NOMO-1 treated with DMSO at 0.1 percent for 48 hours (cell line): ENCODE measurements around the gene STK25.

Experiments used
- DNase-seq: peaks from one replicate; lab custom pipeline; 2025; ENCODE audit not compliant: unreplicated experiment; lab: John Stamatoyannopoulos, UW

Gene STK25

GRCh38 chr2:241496003-241496707 lies 12.2 kb downstream of the STK25 start:
- no peak for DNase-seq

- DNase-seq: no peak
Observed at GRCh38 chr2:241495172-241496002, 13.0 kb downstream of the STK25 start.

- no peak for DNase-seq
Observed at GRCh38 chr2:241494311-241494908, 14.0 kb downstream of the STK25 start.

- DNase-seq: no peak
Observed at GRCh38 chr2:241493092-241493491, 15.3 kb downstream of the STK25 start.

GRCh38 chr2:241492174-241492565 lies 16.2 kb downstream of the STK25 start:
- DNase-seq: no peak

GRCh38 chr2:241491549-241492173 lies 16.7 kb downstream of the STK25 start:
- DNase-seq: no peak

GRCh38 chr2:241490825-241491506 lies 17.4 kb downstream of the STK25 start:
- no peak for DNase-seq

- no peak for DNase-seq
Observed at GRCh38 chr2:241489733-241490680, 18.4 kb downstream of the STK25 start.

- no peak for DNase-seq
Observed at GRCh38 chr2:241489088-241489487, 19.3 kb downstream of the STK25 start.

GRCh38 chr2:241485172-241485911 lies 23.0 kb downstream of the STK25 start:
- no peak for DNase-seq

- DNase-seq: no peak
Observed at GRCh38 chr2:241483305-241483704, 25.1 kb downstream of the STK25 start.

GRCh38 chr2:241482126-241482955 lies 26.0 kb downstream of the STK25 start:
- DNase-seq: no peak

GRCh38 chr2:241481687-241482086 lies 26.7 kb downstream of the STK25 start:
- DNase-seq: no peak

- DNase-seq: no peak
Observed at GRCh38 chr2:241479026-241479898, 29.1 kb downstream of the STK25 start.

- no peak for DNase-seq
Observed at GRCh38 chr2:241478166-241478565, 30.2 kb downstream of the STK25 start.

GRCh38 chr2:241475267-241475666 lies 33.1 kb downstream of the STK25 start:
- DNase-seq: no peak

GRCh38 chr2:241473399-241473798 lies 35.0 kb downstream of the STK25 start:
- DNase-seq: no peak
